PC-9 (cell line): Measurements from ENCODE around the gene RAB4A.

Experiments
- EZH2 ChIP-seq: fragments of 200-600 bp; sonication (generic); IDR thresholded peaks from 2 replicates; pipeline ENCODE4 v1.8.0; 2017; ENCODE audit warnings: antibody characterized with exemption, low read depth
- TF ChIP-seq, protein P1 (sequence below): fragments of 200-600 bp; sonication (generic); conservative IDR thresholded peaks from 2 replicates; pipeline ENCODE4 v1.6.1; 2017; ENCODE audit warnings: mixed run types, antibody characterized with exemption, mild to moderate bottlenecking, moderate library complexity

DNA sequence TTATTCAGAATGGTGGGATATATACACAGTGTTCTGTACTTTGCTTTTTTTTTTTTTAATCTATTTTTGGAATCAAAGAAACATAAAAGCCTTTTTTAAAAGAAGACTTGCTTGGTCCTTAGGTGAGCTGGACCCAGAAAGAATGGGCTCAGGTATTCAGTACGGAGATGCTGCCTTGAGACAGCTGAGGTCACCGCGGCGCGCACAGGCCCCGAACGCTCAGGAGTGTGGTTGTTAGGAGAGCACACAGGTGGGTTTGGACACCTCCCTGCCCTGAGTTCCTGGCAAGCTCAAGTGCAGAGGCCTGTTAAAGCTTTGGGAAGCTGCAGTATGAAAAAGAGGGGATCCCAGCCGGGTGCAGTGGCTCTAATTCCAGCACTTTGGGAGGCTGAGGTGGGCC lies 31.8 kb downstream of the RAB4A start:
- TF ChIP-seq, protein P1, sequence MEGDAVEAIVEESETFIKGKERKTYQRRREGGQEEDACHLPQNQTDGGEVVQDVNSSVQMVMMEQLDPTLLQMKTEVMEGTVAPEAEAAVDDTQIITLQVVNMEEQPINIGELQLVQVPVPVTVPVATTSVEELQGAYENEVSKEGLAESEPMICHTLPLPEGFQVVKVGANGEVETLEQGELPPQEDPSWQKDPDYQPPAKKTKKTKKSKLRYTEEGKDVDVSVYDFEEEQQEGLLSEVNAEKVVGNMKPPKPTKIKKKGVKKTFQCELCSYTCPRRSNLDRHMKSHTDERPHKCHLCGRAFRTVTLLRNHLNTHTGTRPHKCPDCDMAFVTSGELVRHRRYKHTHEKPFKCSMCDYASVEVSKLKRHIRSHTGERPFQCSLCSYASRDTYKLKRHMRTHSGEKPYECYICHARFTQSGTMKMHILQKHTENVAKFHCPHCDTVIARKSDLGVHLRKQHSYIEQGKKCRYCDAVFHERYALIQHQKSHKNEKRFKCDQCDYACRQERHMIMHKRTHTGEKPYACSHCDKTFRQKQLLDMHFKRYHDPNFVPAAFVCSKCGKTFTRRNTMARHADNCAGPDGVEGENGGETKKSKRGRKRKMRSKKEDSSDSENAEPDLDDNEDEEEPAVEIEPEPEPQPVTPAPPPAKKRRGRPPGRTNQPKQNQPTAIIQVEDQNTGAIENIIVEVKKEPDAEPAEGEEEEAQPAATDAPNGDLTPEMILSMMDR, result no peak
- TF ChIP-seq EZH2, result no peak
